ENCODE results near the gene OTOP1. TPM values are rescaled to one million over a fixed set of nuclear protein-coding genes. Genes with fewer than 3 reads are reported as not detected.
A peak's percentile ranks its signal among the peaks of the same experiment; 100 is the strongest.
"Not testable (repeated sequence)": the region's sequence is repeated elsewhere in the genome, so short reads cannot be mapped to it uniquely, and the experiment has no call there.

OTOP1 gene
- total RNA-seq, 4 donors from 2014 or later = not detected

DNA sequence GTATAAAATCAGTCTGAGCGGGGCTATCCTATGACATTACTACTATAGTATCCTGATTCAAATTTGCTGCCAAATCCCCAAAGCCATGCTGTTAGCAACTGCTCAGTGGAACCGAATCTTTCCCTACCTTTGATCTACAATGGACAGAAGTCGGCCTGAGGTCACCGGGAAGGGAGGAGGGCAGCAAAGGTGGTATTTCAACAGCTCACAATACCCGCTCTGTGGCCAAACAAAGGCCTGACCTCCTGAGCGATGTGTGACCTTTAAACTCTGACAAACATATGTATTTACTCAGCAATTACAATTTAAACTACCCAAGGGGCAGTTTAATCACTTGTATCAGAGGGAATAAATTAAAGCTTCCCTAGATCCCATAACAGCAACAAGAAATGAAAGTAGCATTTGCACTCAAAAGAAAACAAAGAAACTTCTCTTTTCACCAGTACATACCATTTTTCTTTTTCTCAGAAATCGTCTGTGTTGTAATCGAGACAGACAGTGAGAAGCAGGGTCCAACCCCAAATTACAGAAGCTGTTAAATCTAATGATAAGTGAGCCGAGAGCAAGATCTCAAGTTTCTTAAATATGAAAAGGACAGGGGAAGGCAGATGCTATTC, 32.9 kb upstream of the OTOP1 start:
- no peak for TF ChIP-seq POLR2A (IDR thresholded peaks at IDR 0.05)
- TF ChIP-seq, protein P1, sequence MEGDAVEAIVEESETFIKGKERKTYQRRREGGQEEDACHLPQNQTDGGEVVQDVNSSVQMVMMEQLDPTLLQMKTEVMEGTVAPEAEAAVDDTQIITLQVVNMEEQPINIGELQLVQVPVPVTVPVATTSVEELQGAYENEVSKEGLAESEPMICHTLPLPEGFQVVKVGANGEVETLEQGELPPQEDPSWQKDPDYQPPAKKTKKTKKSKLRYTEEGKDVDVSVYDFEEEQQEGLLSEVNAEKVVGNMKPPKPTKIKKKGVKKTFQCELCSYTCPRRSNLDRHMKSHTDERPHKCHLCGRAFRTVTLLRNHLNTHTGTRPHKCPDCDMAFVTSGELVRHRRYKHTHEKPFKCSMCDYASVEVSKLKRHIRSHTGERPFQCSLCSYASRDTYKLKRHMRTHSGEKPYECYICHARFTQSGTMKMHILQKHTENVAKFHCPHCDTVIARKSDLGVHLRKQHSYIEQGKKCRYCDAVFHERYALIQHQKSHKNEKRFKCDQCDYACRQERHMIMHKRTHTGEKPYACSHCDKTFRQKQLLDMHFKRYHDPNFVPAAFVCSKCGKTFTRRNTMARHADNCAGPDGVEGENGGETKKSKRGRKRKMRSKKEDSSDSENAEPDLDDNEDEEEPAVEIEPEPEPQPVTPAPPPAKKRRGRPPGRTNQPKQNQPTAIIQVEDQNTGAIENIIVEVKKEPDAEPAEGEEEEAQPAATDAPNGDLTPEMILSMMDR (IDR thresholded peaks at IDR 0.05) = no peak
- no peak for TF ChIP-seq EP300 (IDR thresholded peaks at IDR 0.05)
- 15 to 21% methylated on average over 9 of the region's 9 CpGs for WGBS, 2 donors
- no peak overlapping the region for H3K4me3 ChIP-seq
- no peak for DNase-seq (ENCODE audit: low spot score in 2 of 2)
- peak overlapping the region in 2 of 4 donors; percentile 65 to 70 for H3K27ac ChIP-seq
- H3K9me3 ChIP-seq = no peaks in the 10 kb centered on the region
- H3K4me1 ChIP-seq = peaks cover 0 to 12% (median 4%) of the 10 kb centered on the region in 4 donors
- no peaks in the 10 kb centered on the region for H3K27me3 ChIP-seq
- H3K36me3 ChIP-seq = no peaks in the 10 kb centered on the region

DNA sequence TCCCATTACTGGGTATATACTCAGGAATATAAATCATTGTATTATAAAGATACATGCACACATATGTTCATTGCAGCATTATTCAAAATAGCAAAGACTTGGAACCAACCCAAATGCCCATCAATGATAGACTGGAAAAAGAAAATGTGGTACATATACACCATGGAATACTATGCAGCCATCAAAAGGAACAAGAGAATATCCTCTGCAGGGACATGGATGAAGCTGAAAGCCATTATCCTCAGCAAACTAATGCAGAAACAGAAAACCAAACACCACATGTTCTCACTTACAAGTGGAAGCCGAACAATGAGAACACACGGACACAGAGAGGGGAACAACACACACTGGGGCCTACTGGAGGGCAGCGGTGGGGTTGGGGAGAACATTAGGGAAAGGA, 31.0 kb upstream of the OTOP1 start:
- not testable (repeated sequence) for H3K27ac ChIP-seq; H3K36me3 ChIP-seq; H3K4me3 ChIP-seq; H3K9me3 ChIP-seq; DNase-seq (ENCODE audit: low spot score in 2 of 2); H3K27me3 ChIP-seq
- H3K4me1 ChIP-seq = peaks cover 0 to 12% (median 4%) of the 10 kb centered on the region in 4 donors
- 72 to 94% methylated on average over 3 of the region's 3 CpGs for WGBS, 2 donors

DNA sequence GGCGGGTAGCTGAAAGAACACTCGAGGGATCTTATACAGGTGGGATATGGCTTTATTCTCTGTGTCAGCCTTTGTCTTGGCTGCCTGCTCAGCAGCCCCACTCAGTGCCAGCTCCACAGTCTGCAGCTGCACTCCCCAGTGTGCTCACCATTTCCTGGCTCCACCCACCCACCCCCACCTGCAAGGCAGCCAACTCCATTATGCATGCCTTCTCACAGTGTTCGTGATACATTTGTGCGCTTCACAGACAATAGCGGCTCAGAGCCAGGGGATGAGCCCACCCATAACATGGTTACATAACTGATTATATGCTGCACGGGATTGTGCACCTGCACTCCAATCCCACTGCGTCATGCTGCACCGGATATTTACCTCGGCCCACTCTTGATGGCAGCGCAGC, 30.1 kb upstream of the OTOP1 start:
- Histone ChIP-seq H3K36me3 (no peaks in the 10 kb centered on the region), H3K4me3 (no peak overlapping the region), H3K4me1 (peaks cover 0 to 12% (median 4%) of the 10 kb centered on the region in 4 donors), H3K27ac (no peak overlapping the region), H3K9me3 (no peaks in the 10 kb centered on the region), H3K27me3 (no peaks in the 10 kb centered on the region)
- DNase-seq (ENCODE audit: low spot score in 2 of 2) = no peak
- no peak for TF ChIP-seq POLR2A (IDR thresholded peaks at IDR 0.05)
- TF ChIP-seq, protein P1 (IDR thresholded peaks at IDR 0.05) = no peak
- TF ChIP-seq EP300 (IDR thresholded peaks at IDR 0.05) = no peak
- 64 to 70% methylated on average over 10 of the region's 10 CpGs for WGBS, 2 donors

DNA sequence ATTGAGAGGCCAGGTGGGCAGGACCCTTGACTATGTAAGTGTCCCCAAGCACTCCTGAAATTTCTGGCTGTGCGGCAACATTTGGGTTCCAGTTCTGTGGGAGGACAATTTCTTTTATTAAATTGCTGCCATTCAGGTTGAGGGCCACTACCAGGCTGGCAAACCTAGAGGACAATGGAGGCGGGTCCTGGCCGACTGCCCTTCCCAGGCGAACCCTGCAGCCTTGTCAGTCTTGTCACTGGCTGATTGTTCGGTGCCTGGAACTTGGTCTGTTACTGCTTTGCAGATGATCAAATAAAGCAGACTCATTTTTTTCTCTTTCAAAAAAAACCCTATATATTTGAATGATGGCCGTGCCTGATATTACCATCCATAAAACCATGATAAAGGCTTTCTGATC, 27.9 kb upstream of the OTOP1 start:
- WGBS, 2 donors = 46 to 66% methylated on average over 6 of the region's 6 CpGs
- no peak for DNase-seq (ENCODE audit: low spot score in 2 of 2)

DNA sequence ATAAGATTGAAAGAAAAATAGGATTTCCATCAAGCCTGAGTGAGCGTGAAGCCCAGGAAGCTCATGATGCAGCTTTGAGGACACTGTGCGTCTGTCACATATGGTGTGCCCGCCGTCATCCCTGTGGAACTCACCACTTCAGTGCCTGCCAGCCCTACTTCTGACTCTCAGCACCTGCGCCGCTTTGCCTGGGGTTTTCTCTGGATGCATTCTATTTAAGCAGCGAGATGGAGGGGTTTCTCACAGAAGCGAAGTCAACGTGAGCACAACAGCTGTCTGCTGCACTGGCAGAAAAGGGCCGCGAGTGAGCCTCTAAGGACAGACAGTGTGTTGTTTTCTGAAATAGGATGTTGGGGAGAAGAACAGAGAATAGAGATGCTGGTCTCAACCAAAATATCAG, 27.5 kb upstream of the OTOP1 start:
- 70 to 78% methylated on average over 11 of the region's 11 CpGs for WGBS, 2 donors
- TF ChIP-seq, protein P1 (IDR thresholded peaks at IDR 0.05) = no peak
- TF ChIP-seq EP300 (IDR thresholded peaks at IDR 0.05) = no peak
- no peak for TF ChIP-seq POLR2A (IDR thresholded peaks at IDR 0.05)

More for the DNA sequence above, 27.9 kb upstream of the OTOP1 start:
- Histone ChIP-seq H3K9me3 (no peaks in the 10 kb centered on the region), H3K27ac (no peak overlapping the region), H3K4me3 (no peak overlapping the region), H3K36me3 (no peaks in the 10 kb centered on the region), H3K27me3 (no peaks in the 10 kb centered on the region), H3K4me1 (peaks cover 0 to 12% (median 2%) of the 10 kb centered on the region in 4 donors)
- TF ChIP-seq EP300 (IDR thresholded peaks at IDR 0.05) = no peak
- TF ChIP-seq, protein P1 (IDR thresholded peaks at IDR 0.05) = no peak
- TF ChIP-seq POLR2A (IDR thresholded peaks at IDR 0.05) = no peak

More for the DNA sequence above, 27.5 kb upstream of the OTOP1 start:
- DNase-seq (ENCODE audit: low spot score in 2 of 2) = no peak
- no peak overlapping the region for H3K4me3 ChIP-seq
- H3K4me1 ChIP-seq = peaks cover 0 to 12% (median 2%) of the 10 kb centered on the region in 4 donors
- H3K9me3 ChIP-seq = no peaks in the 10 kb centered on the region
- H3K27ac ChIP-seq = no peak overlapping the region
- H3K27me3 ChIP-seq = no peaks in the 10 kb centered on the region
- H3K36me3 ChIP-seq = no peaks in the 10 kb centered on the region
